Vagina (tissue), 2 donors: ENCODE data around the gene YTHDC1.

ENCODE experiments used
- CTCF ChIP-seq, 3 experiments: fragments of 450-650 bp in 2 of 3; fragments of 200-600 bp in 1 of 3; sonication (generic) in 1 of 3; IDR thresholded peaks; one replicate each; pipeline ENCODE4 v1.5.1; 2017 to 2019; ENCODE audit warnings: antibody characterized with exemption in 3 of 3, mild to moderate bottlenecking in 2 of 3, moderate library complexity in 2 of 3
- POLR2AphosphoS5 ChIP-seq, 2 donors: sonication (generic); formaldehyde crosslinking; IDR thresholded peaks; one replicate each; pipeline ENCODE4 v1.9.0; 2017; ENCODE audit warnings: antibody characterized with exemption in 2 of 2, mild to moderate bottlenecking in 2 of 2, low read depth in 1 of 2; ENCODE audit not compliant: insufficient read depth in 1 of 2

- no peak for TF ChIP-seq CTCF (IDR thresholded peaks at IDR 0.05)
- TF ChIP-seq POLR2AphosphoS5 (IDR thresholded peaks at IDR 0.05; ENCODE audit: insufficient read depth in 1 of 2, low read depth in 1 of 2), result peak in 1 of 2 donors; percentile 34
Measured at GRCh38 chr4:68361146-68361589, 11.3 kb upstream of the YTHDC1 start.
